ENCODE measurements around the gene GATA2.

DNA sequence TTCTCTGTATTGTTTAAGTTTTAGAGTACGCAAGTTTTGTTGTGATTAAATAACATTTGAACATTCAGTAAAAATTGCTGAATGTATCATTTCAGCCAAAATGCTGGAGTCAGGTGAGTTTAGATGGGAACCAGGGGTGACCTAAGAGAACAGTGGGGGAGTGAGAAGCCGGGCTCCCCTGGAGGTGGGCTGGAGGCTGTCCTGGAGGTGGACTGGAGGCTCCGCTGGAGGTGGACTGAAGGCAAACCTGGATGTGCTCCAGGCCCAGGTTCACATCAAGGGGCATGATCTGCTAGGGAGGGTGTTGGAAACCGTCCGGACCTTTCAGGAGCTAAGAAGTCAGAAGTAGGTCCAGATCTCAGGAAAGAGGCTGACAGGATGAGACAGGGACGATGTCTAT, 50.1 kb downstream of the GATA2 start:
- TF ChIP-seq, protein P1, sequence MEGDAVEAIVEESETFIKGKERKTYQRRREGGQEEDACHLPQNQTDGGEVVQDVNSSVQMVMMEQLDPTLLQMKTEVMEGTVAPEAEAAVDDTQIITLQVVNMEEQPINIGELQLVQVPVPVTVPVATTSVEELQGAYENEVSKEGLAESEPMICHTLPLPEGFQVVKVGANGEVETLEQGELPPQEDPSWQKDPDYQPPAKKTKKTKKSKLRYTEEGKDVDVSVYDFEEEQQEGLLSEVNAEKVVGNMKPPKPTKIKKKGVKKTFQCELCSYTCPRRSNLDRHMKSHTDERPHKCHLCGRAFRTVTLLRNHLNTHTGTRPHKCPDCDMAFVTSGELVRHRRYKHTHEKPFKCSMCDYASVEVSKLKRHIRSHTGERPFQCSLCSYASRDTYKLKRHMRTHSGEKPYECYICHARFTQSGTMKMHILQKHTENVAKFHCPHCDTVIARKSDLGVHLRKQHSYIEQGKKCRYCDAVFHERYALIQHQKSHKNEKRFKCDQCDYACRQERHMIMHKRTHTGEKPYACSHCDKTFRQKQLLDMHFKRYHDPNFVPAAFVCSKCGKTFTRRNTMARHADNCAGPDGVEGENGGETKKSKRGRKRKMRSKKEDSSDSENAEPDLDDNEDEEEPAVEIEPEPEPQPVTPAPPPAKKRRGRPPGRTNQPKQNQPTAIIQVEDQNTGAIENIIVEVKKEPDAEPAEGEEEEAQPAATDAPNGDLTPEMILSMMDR (IDR thresholded peaks at IDR 0.05) = no peak
- no peak for TF ChIP-seq POLR2AphosphoS5 (IDR thresholded peaks at IDR 0.05)
- TF ChIP-seq POLR2A (IDR thresholded peaks at IDR 0.05) = no peak
